ENCODE results near the gene KIF1C.

The KIF1C gene

DNA sequence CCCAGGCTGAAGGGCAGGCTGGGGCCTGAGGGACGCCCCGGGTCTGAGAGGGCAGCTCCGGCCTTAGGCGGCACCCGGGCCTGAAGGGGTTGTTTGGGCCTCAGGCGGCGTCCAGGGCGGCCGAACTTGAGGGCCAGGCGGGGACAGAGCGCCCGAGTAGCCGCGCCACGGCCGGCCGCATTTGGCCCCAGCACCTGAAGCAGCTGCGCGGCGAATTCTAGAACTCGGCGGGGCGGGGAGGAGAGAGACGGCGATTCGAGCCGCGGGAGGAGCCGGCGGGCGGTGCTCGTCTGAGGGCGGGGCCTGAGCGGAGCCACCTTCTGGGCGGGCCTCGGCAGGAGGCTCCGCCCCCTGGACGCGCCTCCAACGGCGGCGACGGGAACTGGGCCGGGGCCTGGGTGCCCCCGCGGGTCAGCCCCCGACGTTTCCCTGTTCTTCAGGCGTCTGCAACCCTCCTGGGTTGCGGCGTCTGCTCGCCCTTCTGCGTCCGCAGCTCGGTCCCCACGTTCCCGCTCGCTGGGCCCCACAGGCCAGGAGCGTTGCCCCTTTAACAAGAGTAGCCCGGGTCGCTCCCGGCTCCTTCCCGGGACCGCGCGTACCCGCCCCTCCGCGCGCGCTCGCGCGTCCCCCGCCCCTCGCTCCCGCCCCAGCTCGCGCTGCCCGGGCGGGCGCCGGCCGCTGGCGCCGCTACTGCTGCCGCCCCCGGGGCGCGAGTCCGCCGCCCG, at the start of gene KIF1C, which contains the start of gene INCA1:
Gene KIF1C (plus strand): TSS at position 649 of the 725 bp plus-strand sequence. CDS start 2,297 bp downstream, outside the sequence.
Gene INCA1 (minus strand): TSS at position 221 of the 725 bp plus-strand sequence. CDS start 3,085 bp downstream, outside the sequence.
- DNase-seq (ENCODE audit: low read depth): peak; percentile 98

DNA sequence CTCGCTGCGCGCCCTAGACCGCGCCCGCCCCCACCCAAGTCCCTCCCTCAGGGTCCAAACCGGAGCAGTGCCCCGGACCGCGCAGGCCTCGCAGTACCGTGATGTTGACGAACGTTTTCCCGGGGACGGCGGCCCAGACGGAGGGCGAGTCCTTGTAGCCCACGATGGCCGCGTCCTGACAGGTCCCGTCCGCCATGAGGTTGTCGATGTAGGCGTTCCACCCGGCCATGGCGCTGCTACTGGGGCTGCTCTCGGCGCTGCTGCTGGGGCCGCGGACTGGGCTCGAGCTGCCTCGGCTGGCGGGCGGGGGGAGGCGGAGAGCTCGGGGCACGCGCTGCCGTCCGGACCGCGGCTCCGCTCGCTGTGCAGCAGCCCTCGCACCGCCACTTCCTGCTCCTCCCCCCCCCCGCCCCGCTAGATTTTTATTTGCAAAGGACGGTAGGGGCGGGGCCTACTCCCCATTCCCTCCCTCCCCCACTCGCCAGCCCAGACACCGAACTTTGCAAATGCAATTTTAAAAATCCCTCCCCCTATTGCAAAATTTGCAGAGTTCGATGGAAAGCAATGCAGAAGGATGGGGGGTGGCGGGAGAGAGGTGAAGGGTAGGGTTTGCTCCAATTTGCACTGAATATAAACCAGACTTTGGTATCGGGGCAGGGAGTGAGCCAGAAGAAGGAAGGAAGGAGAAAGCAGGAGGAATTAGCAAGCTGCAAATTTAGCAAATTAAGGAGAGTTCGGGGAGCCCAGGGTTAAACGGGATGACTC, 49.4 kb upstream of the KIF1C start, which contains the start of gene PFN1:
Gene PFN1 (minus strand): TSS at position 365 of the 765 bp plus-strand sequence. CDS start 136 bp downstream, at position 229.
- peak; percentile 98 for DNase-seq (ENCODE audit: low read depth)
- H3K9me3 ChIP-seq (ENCODE audit: control insufficient read depth, low read length): no peaks in the 10 kb centered on the region
- no peaks in the 10 kb centered on the region for H3K27me3 ChIP-seq (replicated peaks; ENCODE audit: control insufficient read depth, insufficient read depth, low read length)
- peak within 1 kb of the TSS; percentile 100 for H3K9ac ChIP-seq (ENCODE audit: low read length)
- H3K4me1 ChIP-seq (ENCODE audit: control insufficient read depth, insufficient read depth, low read length): peaks cover 42% of the 10 kb centered on the region
- H3K36me3 ChIP-seq (ENCODE audit: control insufficient read depth, insufficient read depth, low read length, severe bottlenecking): peaks cover 34% of the 10 kb centered on the region
- H3K4me3 ChIP-seq (ENCODE audit: low read length): peak within 1 kb of the TSS; percentile 98

More for the DNA sequence above, at the start of gene KIF1C, which contains the start of gene INCA1:
- peak within 1 kb of the TSS; percentile 95 for H3K9ac ChIP-seq (ENCODE audit: low read length)
- H3K27me3 ChIP-seq (replicated peaks; ENCODE audit: control insufficient read depth, insufficient read depth, low read length): no peaks in the 10 kb centered on the region
- H3K9me3 ChIP-seq (ENCODE audit: control insufficient read depth, low read length): no peaks in the 10 kb centered on the region
- H3K36me3 ChIP-seq (ENCODE audit: control insufficient read depth, insufficient read depth, low read length, severe bottlenecking): peaks cover 14% of the 10 kb centered on the region
- H3K4me3 ChIP-seq (ENCODE audit: low read length): peak within 1 kb of the TSS; percentile 98
- peaks cover 35% of the 10 kb centered on the region for H3K4me1 ChIP-seq (ENCODE audit: control insufficient read depth, insufficient read depth, low read length)

DNA sequence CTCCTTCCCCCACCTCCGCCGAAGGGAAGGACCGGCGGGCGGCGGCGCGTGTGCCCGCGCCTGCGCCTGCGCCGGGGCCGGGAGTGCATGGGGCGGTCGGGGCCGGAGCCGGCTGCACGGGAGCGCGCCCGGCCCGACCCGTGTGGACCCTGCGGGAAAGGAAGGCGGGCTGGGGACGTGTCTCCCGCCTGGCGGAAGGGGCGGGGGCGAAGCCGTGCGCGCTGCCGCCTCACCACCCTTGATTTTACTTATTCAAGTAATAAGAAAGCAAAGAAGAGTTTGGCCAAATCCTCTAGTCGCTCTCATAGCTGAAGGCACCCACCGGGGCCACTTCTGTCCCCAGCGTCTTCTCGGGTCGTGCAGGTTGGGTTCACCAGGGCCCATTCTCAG, 48.8 kb upstream of the KIF1C start:
- Histone ChIP-seq H3K9me3 (ENCODE audit: control insufficient read depth, low read length) (no peaks in the 10 kb centered on the region), H3K4me1 (ENCODE audit: control insufficient read depth, insufficient read depth, low read length) (peaks cover 45% of the 10 kb centered on the region), H3K4me3 (ENCODE audit: low read length) (peak overlapping the region; percentile 98), H3K27me3 (replicated peaks; ENCODE audit: control insufficient read depth, insufficient read depth, low read length) (no peaks in the 10 kb centered on the region), H3K9ac (ENCODE audit: low read length) (peak overlapping the region; percentile 100), H3K36me3 (ENCODE audit: control insufficient read depth, insufficient read depth, low read length, severe bottlenecking) (peaks cover 28% of the 10 kb centered on the region)
- DNase-seq (ENCODE audit: low read depth): peak; percentile 95

DNA sequence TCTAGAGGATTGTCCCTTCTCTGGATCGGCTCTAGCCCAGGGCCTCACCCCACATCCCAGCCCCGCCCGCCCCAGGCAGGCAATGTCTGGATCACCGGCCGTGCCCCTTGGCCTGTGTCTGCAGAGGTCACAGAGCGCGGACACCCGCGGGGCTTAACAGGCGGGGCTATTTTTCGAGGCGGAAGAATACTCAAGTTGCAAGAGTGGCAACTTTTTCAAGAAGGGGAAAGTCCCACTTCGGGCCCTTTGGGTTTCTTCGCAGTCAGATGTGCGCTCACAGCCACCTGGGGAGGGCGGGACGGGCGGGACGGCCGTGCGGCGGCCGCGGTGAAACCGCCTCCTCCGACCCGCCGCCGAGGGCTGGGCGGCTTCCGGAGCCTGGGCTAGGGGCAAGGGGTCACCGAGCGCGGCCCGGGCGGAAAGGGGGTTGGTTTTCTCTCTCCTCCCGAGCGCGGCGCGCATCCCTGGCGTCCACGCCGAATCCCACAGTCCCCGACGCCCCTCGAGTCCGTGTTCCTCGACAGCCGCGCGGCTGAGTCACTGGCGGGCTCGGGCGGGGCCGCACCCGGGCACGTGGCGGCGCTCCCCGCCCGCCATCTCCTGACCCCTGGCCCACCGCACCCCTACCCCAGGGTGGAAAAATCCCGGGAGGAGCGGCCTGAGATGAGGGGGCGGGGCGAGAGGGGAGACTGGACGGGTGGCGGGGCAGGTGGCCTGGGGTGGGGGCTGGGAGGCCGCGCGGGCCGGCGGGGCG, 48.3 kb upstream of the KIF1C start:
- Histone ChIP-seq H3K4me1 (ENCODE audit: control insufficient read depth, insufficient read depth, low read length) (peaks cover 48% of the 10 kb centered on the region), H3K4me3 (ENCODE audit: low read length) (peak overlapping the region; percentile 98), H3K9me3 (ENCODE audit: control insufficient read depth, low read length) (no peaks in the 10 kb centered on the region), H3K9ac (ENCODE audit: low read length) (peak overlapping the region; percentile 100), H3K27me3 (replicated peaks; ENCODE audit: control insufficient read depth, insufficient read depth, low read length) (no peaks in the 10 kb centered on the region), H3K36me3 (ENCODE audit: control insufficient read depth, insufficient read depth, low read length, severe bottlenecking) (peaks cover 22% of the 10 kb centered on the region)
- DNase-seq (ENCODE audit: low read depth): peak; percentile 84

DNA sequence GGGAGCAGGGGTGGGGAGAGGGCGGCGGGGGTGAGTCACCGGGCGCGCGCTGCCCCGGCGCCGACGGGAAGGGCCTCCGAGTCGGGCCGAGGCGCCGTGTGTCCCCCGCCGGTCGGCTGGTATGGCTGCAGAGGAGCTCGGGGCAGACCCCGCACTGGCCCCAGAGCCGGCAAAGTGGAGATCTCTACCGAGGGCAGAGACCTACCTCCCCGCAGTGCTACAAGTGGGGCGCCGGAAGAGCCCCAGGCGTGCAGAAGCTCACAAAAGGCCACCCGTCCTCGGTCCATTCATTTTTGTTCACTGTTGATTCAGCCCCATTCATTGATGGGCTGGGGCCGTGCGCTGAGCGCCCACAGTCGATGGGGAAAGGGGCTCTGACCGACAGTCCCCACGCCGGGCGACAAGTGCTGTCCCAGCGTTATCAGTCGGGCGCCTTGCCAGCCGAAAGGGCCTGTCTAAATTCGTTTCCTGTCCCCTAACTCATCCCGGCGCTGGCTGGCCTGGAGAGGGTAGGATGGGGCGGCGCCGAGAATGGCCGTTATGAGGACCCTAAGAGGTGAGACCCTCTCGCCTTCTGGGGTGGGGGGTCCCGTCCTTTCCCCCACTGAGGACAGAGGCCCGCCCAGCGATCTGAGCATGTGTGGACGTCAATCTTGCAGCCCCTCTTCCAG, 47.5 kb upstream of the KIF1C start:
- Histone ChIP-seq H3K9me3 (ENCODE audit: control insufficient read depth, low read length) (no peaks in the 10 kb centered on the region), H3K27me3 (replicated peaks; ENCODE audit: control insufficient read depth, insufficient read depth, low read length) (no peaks in the 10 kb centered on the region), H3K36me3 (ENCODE audit: control insufficient read depth, insufficient read depth, low read length, severe bottlenecking) (peaks cover 16% of the 10 kb centered on the region), H3K4me3 (ENCODE audit: low read length) (peak overlapping the region; percentile 77), H3K9ac (ENCODE audit: low read length) (peak overlapping the region; percentile 87), H3K4me1 (ENCODE audit: control insufficient read depth, insufficient read depth, low read length) (peaks cover 41% of the 10 kb centered on the region)
- DNase-seq (ENCODE audit: low read depth): no peak

DNA sequence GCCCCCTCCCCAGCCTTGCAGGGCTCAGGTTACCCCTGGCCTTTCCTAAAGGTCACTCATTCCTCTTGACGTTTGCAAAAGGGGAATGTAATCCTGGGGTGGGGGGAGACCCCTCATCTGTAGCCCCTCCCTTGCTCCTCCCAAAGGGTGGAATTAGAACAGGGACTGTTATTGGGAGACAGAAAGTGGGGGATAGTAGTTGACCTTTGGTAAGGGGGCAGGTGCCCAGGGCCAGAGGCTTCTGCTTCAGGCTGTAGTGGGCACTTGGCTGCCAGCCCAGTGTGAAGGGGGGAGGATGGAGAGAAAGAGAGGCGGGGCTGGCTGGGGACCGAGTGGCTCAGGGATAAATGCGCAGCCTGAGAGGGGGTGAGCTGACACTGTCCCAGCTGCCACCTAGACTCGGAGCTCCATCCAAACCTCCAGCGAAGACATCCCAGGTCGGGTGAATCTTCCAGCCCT, 47.0 kb upstream of the KIF1C start, which contains the start of gene ENO3:
Gene ENO3 (plus strand): TSS at position 374 of the 459 bp plus-strand sequence. CDS start 711 bp downstream, outside the sequence.
- H3K27me3 ChIP-seq (replicated peaks; ENCODE audit: control insufficient read depth, insufficient read depth, low read length): no peaks in the 10 kb centered on the region
- H3K9ac ChIP-seq (ENCODE audit: low read length): peak within 1 kb of the TSS; percentile 87
- H3K36me3 ChIP-seq (ENCODE audit: control insufficient read depth, insufficient read depth, low read length, severe bottlenecking): peaks cover 10% of the 10 kb centered on the region
- H3K4me3 ChIP-seq (ENCODE audit: low read length): peak within 1 kb of the TSS; percentile 77
- no peak for DNase-seq (ENCODE audit: low read depth)
- peaks cover 35% of the 10 kb centered on the region for H3K4me1 ChIP-seq (ENCODE audit: control insufficient read depth, insufficient read depth, low read length)
- H3K9me3 ChIP-seq (ENCODE audit: control insufficient read depth, low read length): no peaks in the 10 kb centered on the region

DNA sequence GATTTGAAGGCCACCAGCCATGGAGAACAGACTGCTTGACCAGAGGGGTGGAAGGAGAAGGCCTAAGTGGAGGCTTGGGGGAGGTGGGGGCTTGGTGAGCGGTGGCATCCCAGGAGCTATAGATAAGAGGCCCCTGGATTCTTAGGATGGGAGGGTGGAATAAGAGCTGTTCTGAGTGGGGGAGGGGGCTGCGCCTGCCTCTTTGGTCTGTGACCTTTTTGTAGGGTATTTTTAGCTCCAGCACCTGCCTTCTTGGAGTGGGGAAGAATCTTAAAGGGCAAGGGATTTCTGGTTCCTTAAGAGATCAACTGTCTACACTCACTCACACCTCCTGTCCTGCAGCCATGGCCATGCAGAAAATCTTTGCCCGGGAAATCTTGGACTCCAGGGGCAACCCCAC, 46.3 kb upstream of the KIF1C start:
- DNase-seq (ENCODE audit: low read depth): no peak
- Histone ChIP-seq H3K4me1 (ENCODE audit: control insufficient read depth, insufficient read depth, low read length) (peaks cover 28% of the 10 kb centered on the region), H3K27me3 (replicated peaks; ENCODE audit: control insufficient read depth, insufficient read depth, low read length) (no peaks in the 10 kb centered on the region), H3K9me3 (ENCODE audit: control insufficient read depth, low read length) (no peaks in the 10 kb centered on the region), H3K9ac (ENCODE audit: low read length) (no peak overlapping the region), H3K36me3 (ENCODE audit: control insufficient read depth, insufficient read depth, low read length, severe bottlenecking) (peaks cover 3% of the 10 kb centered on the region), H3K4me3 (ENCODE audit: low read length) (no peak overlapping the region)

DNA sequence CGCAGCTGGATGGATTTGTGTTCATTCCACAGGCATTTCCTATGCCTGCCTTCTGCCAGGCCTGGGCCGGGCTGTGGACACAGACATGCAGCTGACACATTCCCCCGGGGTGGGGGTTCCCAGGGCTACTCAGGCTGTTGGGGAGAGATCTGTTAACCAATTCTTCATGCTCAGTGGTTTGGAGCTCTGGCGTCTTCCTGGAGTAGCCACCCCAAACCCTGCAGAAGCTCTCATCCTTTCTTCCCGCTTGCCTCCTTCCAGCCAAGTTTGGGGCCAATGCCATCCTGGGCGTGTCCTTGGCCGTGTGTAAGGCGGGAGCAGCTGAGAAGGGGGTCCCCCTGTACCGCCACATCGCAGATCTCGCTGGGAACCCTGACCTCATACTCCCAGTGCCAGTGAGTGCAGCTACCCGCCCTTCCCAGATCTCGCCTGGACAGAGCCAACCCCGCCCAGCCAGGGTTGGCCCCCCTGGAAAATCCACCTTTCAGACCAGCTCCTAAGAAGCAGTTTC, 44.2 kb upstream of the KIF1C start:
- H3K9ac ChIP-seq (ENCODE audit: low read length): no peak overlapping the region
- no peaks in the 10 kb centered on the region for H3K27me3 ChIP-seq (replicated peaks; ENCODE audit: control insufficient read depth, insufficient read depth, low read length)
- peaks cover 27% of the 10 kb centered on the region for H3K4me1 ChIP-seq (ENCODE audit: control insufficient read depth, insufficient read depth, low read length)
- H3K4me3 ChIP-seq (ENCODE audit: low read length): no peak overlapping the region
- peak; percentile 65 for DNase-seq (ENCODE audit: low read depth)
- H3K9me3 ChIP-seq (ENCODE audit: control insufficient read depth, low read length): no peaks in the 10 kb centered on the region
- H3K36me3 ChIP-seq (ENCODE audit: control insufficient read depth, insufficient read depth, low read length, severe bottlenecking): no peaks in the 10 kb centered on the region

DNA sequence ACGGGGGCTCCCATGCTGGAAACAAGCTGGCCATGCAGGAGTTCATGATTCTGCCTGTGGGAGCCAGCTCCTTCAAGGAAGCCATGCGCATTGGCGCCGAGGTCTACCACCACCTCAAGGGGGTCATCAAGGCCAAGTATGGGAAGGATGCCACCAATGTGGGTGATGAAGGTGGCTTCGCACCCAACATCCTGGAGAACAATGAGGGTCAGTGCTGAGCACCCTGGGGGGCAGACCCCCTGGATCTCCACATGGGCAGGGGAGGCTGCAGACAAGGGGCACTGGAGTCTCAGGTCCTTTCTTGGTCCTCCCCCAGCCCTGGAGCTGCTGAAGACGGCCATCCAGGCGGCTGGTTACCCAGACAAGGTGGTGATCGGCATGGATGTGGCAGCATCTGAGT, 42.7 kb upstream of the KIF1C start:
- no peaks in the 10 kb centered on the region for H3K9me3 ChIP-seq (ENCODE audit: control insufficient read depth, low read length)
- no peak overlapping the region for H3K9ac ChIP-seq (ENCODE audit: low read length)
- H3K36me3 ChIP-seq (ENCODE audit: control insufficient read depth, insufficient read depth, low read length, severe bottlenecking): peaks cover 12% of the 10 kb centered on the region
- no peak for DNase-seq (ENCODE audit: low read depth)
- no peak overlapping the region for H3K4me3 ChIP-seq (ENCODE audit: low read length)
- H3K4me1 ChIP-seq (ENCODE audit: control insufficient read depth, insufficient read depth, low read length): peaks cover 27% of the 10 kb centered on the region
- no peaks in the 10 kb centered on the region for H3K27me3 ChIP-seq (replicated peaks; ENCODE audit: control insufficient read depth, insufficient read depth, low read length)

DNA sequence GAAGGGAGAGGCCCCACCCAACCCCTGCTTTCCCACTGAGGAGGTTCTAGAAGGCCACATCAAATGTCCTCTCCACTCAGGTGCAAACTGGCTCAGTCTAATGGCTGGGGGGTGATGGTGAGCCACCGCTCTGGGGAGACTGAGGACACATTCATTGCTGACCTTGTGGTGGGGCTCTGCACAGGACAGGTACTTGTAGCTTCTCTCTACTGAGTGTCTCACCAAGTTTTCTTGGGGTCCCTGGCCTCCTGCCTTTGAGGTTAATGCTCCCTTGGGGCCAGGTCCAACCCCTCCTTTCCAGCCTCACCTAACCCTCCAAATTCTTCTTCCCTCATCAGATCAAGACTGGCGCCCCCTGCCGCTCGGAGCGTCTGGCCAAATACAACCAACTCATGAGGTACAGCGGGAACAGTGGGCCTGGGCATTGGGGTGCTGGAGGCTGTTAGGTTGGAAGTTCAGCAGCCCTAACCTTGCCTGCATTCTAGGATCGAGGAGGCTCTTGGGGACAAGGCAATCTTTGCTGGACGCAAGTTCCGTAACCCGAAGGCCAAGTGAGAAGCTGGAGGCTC, 41.2 kb upstream of the KIF1C start:
- Histone ChIP-seq H3K9ac (ENCODE audit: low read length) (no peak overlapping the region), H3K4me1 (ENCODE audit: control insufficient read depth, insufficient read depth, low read length) (peaks cover 18% of the 10 kb centered on the region), H3K36me3 (ENCODE audit: control insufficient read depth, insufficient read depth, low read length, severe bottlenecking) (peaks cover 22% of the 10 kb centered on the region), H3K4me3 (ENCODE audit: low read length) (no peak overlapping the region), H3K9me3 (ENCODE audit: control insufficient read depth, low read length) (no peaks in the 10 kb centered on the region), H3K27me3 (replicated peaks; ENCODE audit: control insufficient read depth, insufficient read depth, low read length) (no peaks in the 10 kb centered on the region)
- DNase-seq (ENCODE audit: low read depth): no peak
